ENCODE measurements around the gene TSPAN32.
"Not testable (repeated sequence)": the region's sequence is repeated elsewhere in the genome, so short reads cannot be mapped to it uniquely, and the experiment has no call there.

TSPAN32 gene

GRCh38 chr11:2363577-2364370, 62.0 kb downstream of the TSPAN32 start:
- no peak overlapping the region for H3K9ac ChIP-seq (ENCODE audit: low read length)
- no peaks in the 10 kb centered on the region for H3K27me3 ChIP-seq (ENCODE audit: control insufficient read depth, insufficient read depth, low read length)
- H3K9me3 ChIP-seq (ENCODE audit: control insufficient read depth, low read length) = no peaks in the 10 kb centered on the region
- H3K4me3 ChIP-seq (ENCODE audit: low read length) = no peak overlapping the region
- H3K36me3 ChIP-seq (ENCODE audit: control insufficient read depth, insufficient read depth, low read length) = no peaks in the 10 kb centered on the region
- no peaks in the 10 kb centered on the region for H3K4me1 ChIP-seq (ENCODE audit: control insufficient read depth, insufficient read depth, low read length)

- H3K4me1 ChIP-seq (ENCODE audit: control insufficient read depth, insufficient read depth, low read length) = not testable (repeated sequence)
Measured at GRCh38 chr11:2364386-2364785, 62.6 kb downstream of the TSPAN32 start.

GRCh38 chr11:2365571-2366210, 63.9 kb downstream of the TSPAN32 start:
- Histone ChIP-seq H3K4me3 (ENCODE audit: low read length) (no peak overlapping the region), H3K9me3 (ENCODE audit: control insufficient read depth, low read length) (no peaks in the 10 kb centered on the region), H3K4me1 (ENCODE audit: control insufficient read depth, insufficient read depth, low read length) (no peaks in the 10 kb centered on the region), H3K27me3 (ENCODE audit: control insufficient read depth, insufficient read depth, low read length) (no peaks in the 10 kb centered on the region), H3K36me3 (ENCODE audit: control insufficient read depth, insufficient read depth, low read length) (no peaks in the 10 kb centered on the region), H3K9ac (ENCODE audit: low read length) (no peak overlapping the region)

More at GRCh38 chr11:2364386-2364785, 62.6 kb downstream of the TSPAN32 start:
- not testable (repeated sequence) for H3K36me3 ChIP-seq (ENCODE audit: control insufficient read depth, insufficient read depth, low read length); H3K27me3 ChIP-seq (ENCODE audit: control insufficient read depth, insufficient read depth, low read length); H3K9ac ChIP-seq (ENCODE audit: low read length); H3K9me3 ChIP-seq (ENCODE audit: control insufficient read depth, low read length); H3K4me3 ChIP-seq (ENCODE audit: low read length)

- H3K4me1 ChIP-seq (ENCODE audit: control insufficient read depth, insufficient read depth, low read length) = no peaks in the 10 kb centered on the region
- H3K36me3 ChIP-seq (ENCODE audit: control insufficient read depth, insufficient read depth, low read length) = no peaks in the 10 kb centered on the region
- H3K9ac ChIP-seq (ENCODE audit: low read length) = no peak overlapping the region
- no peaks in the 10 kb centered on the region for H3K9me3 ChIP-seq (ENCODE audit: control insufficient read depth, low read length)
- no peak overlapping the region for H3K4me3 ChIP-seq (ENCODE audit: low read length)
- no peaks in the 10 kb centered on the region for H3K27me3 ChIP-seq (ENCODE audit: control insufficient read depth, insufficient read depth, low read length)
Measured at GRCh38 chr11:2366276-2366675, 64.5 kb downstream of the TSPAN32 start.

DNA sequence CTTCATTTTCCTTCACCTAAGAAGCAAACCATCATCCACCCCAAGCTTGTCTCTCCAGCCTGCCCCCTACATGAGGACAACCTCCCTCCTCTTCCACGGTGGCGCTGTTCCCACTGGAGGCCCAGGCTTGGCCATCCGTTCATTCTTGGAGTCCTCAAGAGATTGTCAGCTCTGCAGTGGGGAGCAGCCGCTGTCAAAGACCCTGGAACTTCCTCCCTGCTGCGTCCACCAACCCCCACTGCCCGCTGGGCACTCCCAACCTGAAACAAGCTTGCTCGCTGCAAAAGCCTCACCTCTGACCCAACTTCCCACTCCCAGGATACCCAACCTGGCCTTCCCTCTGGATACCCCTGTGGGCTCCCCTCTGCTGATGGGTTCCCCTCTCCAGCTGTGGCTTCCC, 64.9 kb downstream of the TSPAN32 start:
- Histone ChIP-seq H3K4me1 (ENCODE audit: control insufficient read depth, insufficient read depth, low read length) (no peaks in the 10 kb centered on the region), H3K9ac (ENCODE audit: low read length) (no peak overlapping the region), H3K27me3 (ENCODE audit: control insufficient read depth, insufficient read depth, low read length) (no peaks in the 10 kb centered on the region), H3K4me3 (ENCODE audit: low read length) (no peak overlapping the region), H3K9me3 (ENCODE audit: control insufficient read depth, low read length) (no peaks in the 10 kb centered on the region), H3K36me3 (ENCODE audit: control insufficient read depth, insufficient read depth, low read length) (no peaks in the 10 kb centered on the region)

DNA sequence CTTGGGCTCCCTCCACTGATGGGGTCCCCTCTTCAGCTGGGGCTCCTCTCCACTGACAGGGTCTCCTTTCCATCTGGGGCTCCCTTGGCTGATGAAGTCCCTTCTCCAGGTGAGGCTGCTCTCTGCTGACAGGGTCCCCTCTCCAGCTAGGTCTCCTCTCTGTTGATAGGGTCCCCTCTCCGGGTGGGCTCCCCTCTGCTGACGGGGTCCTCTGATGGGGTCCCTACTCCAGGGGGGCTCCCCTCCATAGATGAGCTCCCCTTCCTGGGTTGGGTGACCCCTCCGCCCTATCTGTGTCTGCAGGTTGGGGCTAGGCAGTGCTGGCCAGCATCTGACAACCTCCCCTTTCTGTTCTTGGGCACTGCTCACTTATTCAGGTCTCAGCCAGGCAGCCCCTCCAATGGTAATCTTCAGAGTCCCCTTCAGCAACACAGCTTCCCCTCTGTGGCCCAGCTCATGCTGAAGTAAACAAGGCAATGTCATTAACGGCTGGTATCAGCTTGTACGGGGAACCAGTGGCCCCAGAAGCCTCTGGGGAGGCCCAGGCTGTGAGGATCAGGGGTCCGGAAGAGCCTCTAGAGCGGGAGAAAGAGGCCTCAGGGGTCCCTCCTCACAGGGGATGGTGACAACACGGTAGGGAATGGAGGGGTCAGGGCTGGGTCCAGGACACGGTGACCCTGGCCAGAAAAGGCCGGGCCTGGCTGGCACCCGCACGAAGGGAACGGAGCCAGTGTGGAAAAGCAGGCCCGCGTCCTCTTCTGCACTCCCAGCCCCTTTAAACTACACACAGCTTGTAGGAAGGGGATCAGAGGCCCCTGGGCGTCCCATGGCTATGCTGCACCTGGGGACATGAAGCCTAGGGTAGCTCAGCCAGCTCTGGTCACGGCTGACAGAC, 65.7 kb downstream of the TSPAN32 start:
- H3K4me3 ChIP-seq (ENCODE audit: low read length) = no peak overlapping the region
- no peaks in the 10 kb centered on the region for H3K9me3 ChIP-seq (ENCODE audit: control insufficient read depth, low read length)
- H3K36me3 ChIP-seq (ENCODE audit: control insufficient read depth, insufficient read depth, low read length) = no peaks in the 10 kb centered on the region
- H3K9ac ChIP-seq (ENCODE audit: low read length) = no peak overlapping the region
- no peaks in the 10 kb centered on the region for H3K4me1 ChIP-seq (ENCODE audit: control insufficient read depth, insufficient read depth, low read length)
- H3K27me3 ChIP-seq (ENCODE audit: control insufficient read depth, insufficient read depth, low read length) = no peaks in the 10 kb centered on the region

Measured in mucosa of stomach (tissue), 1 donor.